Activated CD8-positive, alpha-beta memory T cell treated with anti-CD3 and anti-CD28 coated beads, Interleukin-2, amount 50 U/mL, for 48 hours (primary cell): ENCODE data around the gene PPP2R5A.
A peak's percentile ranks its signal among the peaks of the same experiment; 100 is the strongest.
"Not testable (repeated sequence)": the region's sequence is repeated elsewhere in the genome, so short reads cannot be mapped to it uniquely, and the experiment has no call there.

Experiments used
- DNase-seq: peaks from one replicate; pipeline ENCODE4 v3.0.0-alpha.2; 2020

PPP2R5A gene

GRCh38 chr1:212364985-212365384 lies 79.8 kb downstream of the PPP2R5A start:
- DNase-seq, result no peak

GRCh38 chr1:212366901-212367300 lies 81.7 kb downstream of the PPP2R5A start:
- no peak for DNase-seq

GRCh38 chr1:212367474-212368072 lies 82.4 kb downstream of the PPP2R5A start:
- DNase-seq, result no peak

DNA sequence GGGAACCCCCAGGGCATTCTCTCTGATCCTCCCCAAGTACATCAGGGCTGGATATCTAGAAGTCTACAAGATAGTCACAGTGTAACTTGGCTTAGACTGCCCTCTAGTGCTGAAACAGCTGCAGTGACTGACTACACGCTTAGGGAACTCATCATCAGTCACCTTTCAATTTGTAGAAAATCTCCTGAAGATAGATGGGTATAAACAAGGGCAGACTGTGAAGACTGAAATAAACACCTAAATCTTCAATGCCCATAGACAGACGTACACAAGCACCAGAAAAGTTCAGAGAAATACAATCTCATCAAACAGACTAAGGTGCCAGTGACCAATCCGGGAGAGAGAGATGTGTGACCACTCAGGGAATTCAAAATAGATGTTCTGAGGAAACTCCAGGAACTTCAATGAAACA lies 82.9 kb downstream of the PPP2R5A start:
- DNase-seq, result no peak

DNA sequence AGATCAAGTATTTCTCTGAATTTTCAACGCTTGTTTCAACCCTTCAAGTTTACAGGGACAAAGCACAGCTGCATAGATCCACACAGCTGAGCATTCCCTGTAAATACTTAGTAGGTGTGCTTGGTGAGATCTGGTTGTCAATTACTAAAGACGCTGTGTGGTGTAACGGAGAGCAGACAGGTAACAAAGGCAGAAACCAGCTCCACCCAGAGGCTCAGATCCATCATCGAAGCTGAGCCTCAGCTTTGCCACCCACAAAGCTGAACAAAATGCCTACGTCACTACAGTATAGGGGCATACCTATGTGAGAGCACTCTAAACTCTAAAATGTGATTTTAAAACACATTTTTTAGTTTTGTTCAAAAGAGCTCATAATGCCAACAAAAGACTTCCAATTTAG lies 90.8 kb downstream of the PPP2R5A start:
- no peak for DNase-seq

- DNase-seq, result no peak
Measured at GRCh38 chr1:212377644-212378043, 92.4 kb downstream of the PPP2R5A start.

GRCh38 chr1:212379366-212379765 lies 94.2 kb downstream of the PPP2R5A start:
- DNase-seq, result no peak

- DNase-seq, result no peak
Measured at GRCh38 chr1:212381397-212382035, 96.3 kb downstream of the PPP2R5A start.

DNA sequence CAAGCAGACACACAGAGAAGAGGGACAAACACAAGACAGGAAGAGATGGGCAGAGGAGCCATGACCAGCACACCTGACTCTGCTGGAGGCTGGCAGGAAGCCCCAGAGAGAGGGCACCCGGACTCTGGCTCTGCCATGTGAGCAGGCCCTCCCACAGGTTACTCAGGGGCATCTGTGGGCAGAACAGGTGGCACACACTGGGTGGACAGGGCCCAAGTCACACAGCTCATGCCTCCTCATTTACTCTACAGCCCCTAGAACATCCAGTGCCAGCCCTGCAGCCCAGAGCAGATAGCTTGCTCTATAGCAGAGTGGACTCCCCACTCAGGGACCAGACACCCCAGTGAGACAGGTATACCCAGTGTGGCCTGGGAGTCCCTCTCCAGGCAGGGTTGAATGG lies 100.8 kb downstream of the PPP2R5A start:
- DNase-seq, result no peak

- no peak for DNase-seq
Measured at GRCh38 chr1:212388985-212389716, 103.9 kb downstream of the PPP2R5A start.

GRCh38 chr1:212395678-212396437 lies 110.6 kb downstream of the PPP2R5A start:
- DNase-seq, result not testable (repeated sequence)

- DNase-seq, result no peak
Measured at GRCh38 chr1:212396638-212397037, 111.4 kb downstream of the PPP2R5A start.

DNA sequence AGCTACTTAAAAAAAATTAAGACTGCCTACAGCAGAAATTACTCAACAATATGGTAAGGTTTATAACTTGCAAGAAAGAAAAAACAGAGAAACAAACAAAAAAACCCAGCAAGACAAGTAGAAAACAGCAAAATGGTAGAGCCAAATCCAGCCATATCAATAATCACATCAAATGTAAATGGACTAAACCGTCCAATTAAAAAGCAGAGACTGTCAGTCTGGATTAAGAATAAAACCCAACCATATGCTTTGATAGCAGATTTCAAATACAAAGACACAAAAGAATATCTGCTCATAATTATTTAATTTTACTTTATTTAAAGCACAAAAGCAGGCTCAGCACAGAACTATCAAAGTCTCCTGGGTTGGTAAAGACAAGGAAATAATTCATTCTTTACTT lies 112.0 kb downstream of the PPP2R5A start:
- DNase-seq, result no peak

DNA sequence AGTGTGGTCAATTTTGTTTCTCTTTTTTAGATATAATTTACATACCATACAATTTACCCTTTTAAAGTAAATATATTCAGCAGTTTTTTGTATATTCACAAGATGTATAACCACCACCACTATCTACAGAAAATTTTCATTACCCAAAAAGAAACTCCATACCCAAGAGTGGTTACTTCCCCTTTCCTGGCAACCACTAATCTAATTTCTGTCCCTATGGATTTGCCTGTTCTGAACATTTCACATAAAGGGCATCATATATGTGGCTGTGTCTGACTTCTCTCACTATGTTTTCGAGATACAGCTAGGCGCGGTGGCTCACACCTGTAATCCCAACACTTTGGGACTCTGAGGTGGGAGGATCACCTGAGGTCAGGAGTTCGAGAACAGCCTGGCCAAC lies 115.8 kb downstream of the PPP2R5A start:
- no peak for DNase-seq

DNA sequence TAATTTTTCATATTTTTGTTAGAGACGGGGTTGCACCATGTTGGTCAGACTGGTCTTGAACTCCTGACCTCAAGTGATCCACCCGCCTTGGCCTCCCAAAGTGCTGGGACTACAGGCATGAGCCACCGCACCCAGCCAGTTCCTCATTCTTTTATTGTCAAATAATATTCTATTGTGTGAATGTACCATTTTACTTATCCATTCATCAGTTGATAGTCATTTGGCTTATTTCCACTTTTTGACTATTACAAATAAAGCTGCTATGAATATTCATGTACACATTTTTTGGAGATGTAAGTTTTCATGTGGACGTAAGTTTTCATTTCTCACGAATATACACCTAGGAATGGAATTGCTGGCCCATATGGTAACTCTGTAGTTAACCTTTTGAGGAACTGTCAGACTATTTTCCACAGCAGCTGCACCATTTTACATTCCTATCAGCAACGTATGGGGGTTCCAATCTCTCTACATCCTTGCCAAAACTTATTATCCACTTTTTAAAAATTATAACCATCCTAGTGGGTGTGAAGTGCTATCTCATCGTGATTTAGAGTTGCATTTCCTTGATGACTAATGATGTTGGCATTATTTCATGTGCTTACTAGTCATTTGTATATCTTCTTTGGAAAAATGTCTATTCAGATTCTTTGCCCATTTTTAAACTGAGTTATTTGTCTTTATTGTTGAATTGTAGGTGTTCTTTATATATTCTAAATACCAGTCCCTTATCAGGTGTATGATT lies 116.8 kb downstream of the PPP2R5A start:
- DNase-seq, result peak; percentile 2

GRCh38 chr1:212402666-212403321 lies 117.6 kb downstream of the PPP2R5A start:
- peak; percentile 18 for DNase-seq

DNA sequence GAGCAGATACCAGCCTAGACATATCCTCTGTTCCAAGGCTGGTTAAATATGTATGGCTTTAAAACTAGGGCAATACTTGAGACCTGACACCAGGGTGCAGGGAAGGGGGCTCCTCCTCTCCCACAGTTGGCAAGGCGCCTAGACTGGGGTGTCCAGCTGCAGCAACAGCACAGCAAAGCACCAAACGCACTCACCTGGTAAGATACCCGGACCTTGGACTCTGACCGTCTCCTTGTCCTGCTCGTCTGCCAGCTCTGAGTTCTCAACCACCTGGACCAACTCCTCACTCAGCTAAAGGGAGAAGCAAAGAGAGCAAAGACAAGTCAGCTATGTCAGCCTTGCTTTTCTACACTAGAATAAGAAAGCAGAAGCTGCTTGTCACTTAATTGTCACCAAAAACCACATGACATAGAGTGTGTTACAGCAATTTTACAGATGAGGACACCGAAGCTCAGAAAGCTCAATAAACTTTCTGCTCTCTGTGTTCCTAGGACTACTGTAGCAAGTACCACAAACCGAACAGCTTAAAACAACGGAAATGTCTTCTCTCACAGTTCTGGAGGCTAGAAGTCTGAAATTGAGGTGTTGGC lies 125.1 kb downstream of the PPP2R5A start:
- no peak for DNase-seq
